Measurements from ENCODE around the gene NAALADL1. TPM values are rescaled to one million over a fixed set of nuclear protein-coding genes. Genes with fewer than 3 reads are reported as not detected.

NAALADL1 gene
- total RNA-seq, 1 experiment from 2014 or later, result 1.4 TPM

DNA sequence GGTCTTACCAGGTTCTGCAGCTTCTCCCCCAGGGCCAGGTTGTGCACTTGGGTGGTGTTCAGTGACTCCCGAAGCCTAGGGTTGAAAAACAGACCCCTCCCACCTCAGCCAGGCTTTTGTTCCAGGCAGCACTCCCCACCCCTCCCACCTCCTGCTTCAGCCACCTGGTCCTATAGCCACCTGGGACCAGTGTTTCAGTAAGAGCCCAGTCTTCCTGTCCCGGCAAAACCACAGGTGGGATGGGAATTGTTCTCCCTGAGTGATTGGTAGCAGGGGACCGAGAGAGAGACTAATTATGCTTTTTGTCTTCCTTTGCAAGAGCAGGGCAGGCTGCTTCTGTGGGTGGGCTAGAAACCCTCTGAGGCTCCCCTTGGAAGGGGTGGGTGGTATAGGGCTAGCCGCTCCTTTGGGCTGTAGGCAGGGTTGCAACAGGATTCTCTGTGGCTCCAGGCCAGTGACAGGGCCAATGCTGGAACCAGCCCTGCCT is 8.5 kb upstream of the NAALADL1 start:
- DNase-seq, result peak; percentile 92
- H3K4me3 ChIP-seq (ENCODE audit: insufficient read depth, low read depth, low read length), result no peak overlapping the region

DNA sequence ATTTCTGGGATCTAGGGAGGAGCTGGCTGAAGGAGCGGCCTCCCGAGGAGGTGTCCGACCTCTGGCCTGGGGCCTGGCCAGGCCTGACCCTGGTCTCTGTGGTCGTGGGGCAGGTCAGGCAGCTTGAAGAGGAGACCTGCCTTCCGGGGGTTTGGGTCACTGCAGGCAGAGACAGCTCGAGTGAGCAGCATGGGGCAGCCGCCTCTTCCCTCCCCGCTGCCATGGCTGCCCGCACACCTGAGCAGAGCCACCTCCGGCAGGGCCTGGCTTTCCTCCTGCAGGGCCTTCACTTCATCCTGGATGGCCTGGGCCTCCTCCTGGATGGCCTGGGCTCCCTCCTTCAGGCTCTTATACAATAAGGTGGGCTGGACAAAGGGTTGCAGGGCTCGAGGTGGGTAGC is 8.0 kb upstream of the NAALADL1 start:
- DNase-seq, result peak; percentile 74
- Histone ChIP-seq H3K4me3 (ENCODE audit: insufficient read depth, low read depth, low read length) (no peak overlapping the region), H3K36me3 (replicated peaks; ENCODE audit: control insufficient read depth, insufficient read depth, low read length) (no peaks in the 10 kb centered on the region), H3K27me3 (ENCODE audit: control insufficient read depth, insufficient read depth, low read length) (no peaks in the 10 kb centered on the region)

More for the DNA sequence above, 8.5 kb upstream of the NAALADL1 start:
- H3K36me3 ChIP-seq (replicated peaks; ENCODE audit: control insufficient read depth, insufficient read depth, low read length), result no peaks in the 10 kb centered on the region
- H3K27me3 ChIP-seq (ENCODE audit: control insufficient read depth, insufficient read depth, low read length), result no peaks in the 10 kb centered on the region

DNA sequence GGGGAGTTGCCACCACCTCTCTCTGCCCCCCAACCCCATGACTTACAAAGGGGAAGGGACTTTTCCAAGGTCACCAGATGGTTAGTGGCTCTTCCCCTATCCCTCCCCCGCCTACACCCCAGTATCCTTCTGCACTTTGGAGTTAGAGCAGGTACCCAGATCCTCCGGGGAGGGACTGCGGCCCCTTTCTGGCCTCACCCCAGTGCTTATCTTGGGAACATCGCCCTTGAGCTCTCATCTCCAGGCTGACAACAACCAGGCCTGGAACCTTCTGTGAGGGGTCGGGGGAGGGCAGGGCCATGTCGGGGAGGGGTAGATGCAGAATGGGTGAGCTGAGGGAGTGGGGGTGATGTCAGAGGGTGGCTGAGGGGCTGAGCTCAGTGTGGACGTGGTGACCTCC is 7.5 kb upstream of the NAALADL1 start:
- Histone ChIP-seq H3K27me3 (ENCODE audit: control insufficient read depth, insufficient read depth, low read length) (no peaks in the 10 kb centered on the region), H3K36me3 (replicated peaks; ENCODE audit: control insufficient read depth, insufficient read depth, low read length) (no peaks in the 10 kb centered on the region), H3K4me3 (ENCODE audit: insufficient read depth, low read depth, low read length) (no peak overlapping the region)
- no peak for DNase-seq

DNA sequence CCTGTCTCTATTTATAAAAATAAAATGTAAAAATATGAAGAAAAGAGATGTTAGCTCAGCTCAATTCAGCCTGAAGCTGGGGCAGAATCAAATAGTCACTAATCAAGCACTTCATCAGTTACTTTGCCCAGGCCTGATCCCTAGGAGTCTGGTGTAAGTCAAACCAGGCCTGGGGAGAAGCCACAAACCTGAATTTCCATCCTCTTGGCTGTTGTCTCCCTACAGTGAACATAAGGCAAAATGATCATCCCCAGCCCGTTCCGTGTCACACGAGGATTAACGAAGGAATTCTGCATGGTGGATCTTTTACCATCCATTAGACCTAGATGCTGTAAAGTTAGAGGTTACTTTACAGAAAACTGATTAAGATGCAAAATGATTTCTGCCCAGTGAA is 6.5 kb upstream of the NAALADL1 start:
- Histone ChIP-seq H3K36me3 (replicated peaks; ENCODE audit: control insufficient read depth, insufficient read depth, low read length) (no peaks in the 10 kb centered on the region), H3K27me3 (ENCODE audit: control insufficient read depth, insufficient read depth, low read length) (no peaks in the 10 kb centered on the region), H3K4me3 (ENCODE audit: insufficient read depth, low read depth, low read length) (no peak overlapping the region)
- no peak for DNase-seq

DNA sequence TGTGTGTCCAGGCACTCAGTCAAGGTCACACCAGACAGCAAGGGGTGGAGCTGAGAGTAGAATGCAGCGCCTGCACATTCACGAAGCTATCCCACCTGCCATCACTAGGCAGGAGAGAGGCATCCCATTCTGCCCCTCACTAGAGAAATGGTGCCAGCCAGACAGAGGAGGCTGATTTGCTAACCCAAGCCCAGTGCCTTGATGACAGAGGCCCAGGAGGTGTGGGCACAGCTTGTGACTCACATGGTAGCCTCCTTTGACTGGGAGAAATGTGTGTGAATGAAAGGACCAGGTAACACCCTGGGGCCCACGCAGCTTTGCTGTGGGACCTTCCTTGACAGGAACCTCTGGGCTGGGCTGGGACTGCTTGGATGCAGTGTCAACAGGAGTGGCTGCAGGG is 5.2 kb upstream of the NAALADL1 start:
- Histone ChIP-seq H3K36me3 (replicated peaks; ENCODE audit: control insufficient read depth, insufficient read depth, low read length) (no peaks in the 10 kb centered on the region), H3K4me3 (ENCODE audit: insufficient read depth, low read depth, low read length) (no peak overlapping the region), H3K27me3 (ENCODE audit: control insufficient read depth, insufficient read depth, low read length) (no peaks in the 10 kb centered on the region)
- no peak for DNase-seq

DNA sequence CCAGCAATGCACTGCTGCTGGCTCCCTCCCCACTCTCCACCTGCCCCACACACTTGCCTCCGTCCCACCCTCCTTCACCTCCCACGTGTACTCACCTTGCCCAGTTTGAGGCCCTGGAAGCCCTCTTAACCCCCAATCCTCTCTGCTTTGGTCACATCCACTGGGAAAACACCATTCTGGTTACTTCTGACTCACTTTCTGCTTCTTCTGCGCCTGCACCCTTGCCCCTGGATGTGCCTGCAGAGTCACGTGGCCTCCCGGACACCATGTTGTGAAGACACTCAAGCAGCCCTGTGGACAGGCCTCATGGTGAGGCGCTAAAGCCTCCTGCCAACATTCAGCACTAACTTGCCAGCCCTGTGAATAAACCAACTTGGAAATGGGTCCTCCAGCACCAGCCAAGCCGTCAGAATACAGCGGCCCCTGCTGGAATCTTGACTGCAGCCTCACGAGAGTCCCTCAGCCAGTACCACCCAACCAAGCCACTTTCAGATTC is 2.6 kb upstream of the NAALADL1 start:
- H3K27me3 ChIP-seq (ENCODE audit: control insufficient read depth, insufficient read depth, low read length), result no peaks in the 10 kb centered on the region
- peak; percentile 87 for DNase-seq
- no peaks in the 10 kb centered on the region for H3K36me3 ChIP-seq (replicated peaks; ENCODE audit: control insufficient read depth, insufficient read depth, low read length)
- H3K4me3 ChIP-seq (ENCODE audit: insufficient read depth, low read depth, low read length), result no peak overlapping the region

DNA sequence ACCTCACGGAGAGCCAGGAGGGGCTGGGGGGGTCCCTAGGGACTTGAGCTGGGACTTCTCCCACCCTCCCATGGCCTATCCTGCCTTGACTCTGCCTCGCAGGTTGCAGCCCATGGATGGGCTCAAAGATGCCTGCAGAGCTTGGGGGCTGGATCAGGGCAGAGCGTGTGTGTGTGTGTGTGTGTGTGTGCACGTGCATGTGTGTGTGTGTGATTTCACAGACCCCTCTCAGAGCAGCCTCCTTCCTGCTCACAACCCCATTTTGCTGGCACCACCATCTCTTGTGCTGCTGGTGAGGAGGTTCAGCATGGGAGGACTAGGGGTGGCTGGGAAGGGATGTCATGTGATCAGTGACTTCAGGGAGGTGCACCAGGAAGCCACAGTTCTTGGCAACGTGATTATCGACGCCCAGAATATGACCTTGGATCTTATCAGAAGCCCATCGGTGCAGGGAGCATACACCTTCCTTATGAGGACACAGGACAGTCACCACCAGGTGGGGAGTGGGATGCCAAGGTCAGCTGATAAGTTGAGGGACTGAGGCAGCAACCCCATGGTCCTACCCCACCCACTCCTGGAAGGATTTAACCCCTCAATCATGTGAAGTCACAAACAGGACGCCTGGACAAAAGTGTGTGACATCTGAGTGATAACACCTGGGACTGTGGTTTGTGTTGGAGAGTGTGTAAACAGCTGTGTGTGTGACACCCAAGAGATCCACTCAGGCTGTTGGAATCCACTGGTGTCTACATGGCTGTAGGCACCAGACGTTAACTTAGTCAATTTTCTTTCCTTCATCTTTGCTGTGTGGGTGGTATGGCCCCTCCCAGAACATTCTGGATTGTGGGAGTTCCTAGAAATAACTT is 1.8 kb upstream of the NAALADL1 start:
- H3K4me3 ChIP-seq (ENCODE audit: insufficient read depth, low read depth, low read length), result no peak overlapping the region
- no peaks in the 10 kb centered on the region for H3K27me3 ChIP-seq (ENCODE audit: control insufficient read depth, insufficient read depth, low read length)
- no peak for DNase-seq
- no peaks in the 10 kb centered on the region for H3K36me3 ChIP-seq (replicated peaks; ENCODE audit: control insufficient read depth, insufficient read depth, low read length)

DNA sequence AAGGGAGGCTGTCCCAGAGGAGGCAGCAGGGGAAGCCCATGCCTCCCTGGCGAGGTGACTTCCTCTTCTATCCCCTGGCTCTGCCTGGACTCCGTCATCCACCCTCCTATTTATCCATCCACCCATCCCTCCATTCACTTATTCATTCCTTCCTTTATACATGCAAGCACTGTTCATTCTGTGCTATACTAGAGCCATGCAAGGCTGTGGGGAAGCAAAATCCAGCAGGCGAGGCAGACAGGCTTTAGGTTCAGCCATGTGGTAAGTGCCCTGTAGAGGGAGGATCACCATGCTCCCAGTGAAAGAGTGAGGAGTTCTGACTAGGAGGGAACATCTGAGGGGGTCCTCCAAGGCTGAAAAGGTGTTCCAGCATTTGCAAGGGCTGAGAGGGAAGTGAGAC is 1.2 kb upstream of the NAALADL1 start:
- Histone ChIP-seq H3K4me3 (ENCODE audit: insufficient read depth, low read depth, low read length) (no peak overlapping the region), H3K36me3 (replicated peaks; ENCODE audit: control insufficient read depth, insufficient read depth, low read length) (no peaks in the 10 kb centered on the region), H3K27me3 (ENCODE audit: control insufficient read depth, insufficient read depth, low read length) (no peaks in the 10 kb centered on the region)
- no peak for DNase-seq

DNA sequence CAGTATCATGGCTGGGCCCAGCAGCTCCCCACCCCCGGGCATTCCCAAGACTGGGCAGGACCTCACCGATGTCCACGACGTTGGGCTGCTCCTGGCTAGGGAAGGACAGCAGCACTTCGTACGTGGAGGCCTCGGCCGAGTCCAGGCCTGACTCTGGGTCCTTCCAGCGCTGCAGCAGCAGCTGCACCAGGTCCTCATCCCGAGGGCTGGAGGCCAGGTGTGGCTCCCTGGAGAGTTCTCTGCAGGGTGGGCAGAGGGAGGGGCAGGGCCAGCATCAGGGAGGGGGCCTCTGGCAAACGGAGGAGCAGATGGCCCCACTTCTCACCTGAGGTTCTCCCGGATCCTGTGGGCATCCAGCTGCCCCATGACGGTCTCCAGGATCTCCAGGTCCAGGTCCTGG is 341 bp downstream of the NAALADL1 start:
- no peaks in the 10 kb centered on the region for H3K27me3 ChIP-seq (ENCODE audit: control insufficient read depth, insufficient read depth, low read length)
- no peak for DNase-seq
- H3K4me3 ChIP-seq (ENCODE audit: insufficient read depth, low read depth, low read length), result no peak overlapping the region
- H3K36me3 ChIP-seq (replicated peaks; ENCODE audit: control insufficient read depth, insufficient read depth, low read length), result no peaks in the 10 kb centered on the region

DNA sequence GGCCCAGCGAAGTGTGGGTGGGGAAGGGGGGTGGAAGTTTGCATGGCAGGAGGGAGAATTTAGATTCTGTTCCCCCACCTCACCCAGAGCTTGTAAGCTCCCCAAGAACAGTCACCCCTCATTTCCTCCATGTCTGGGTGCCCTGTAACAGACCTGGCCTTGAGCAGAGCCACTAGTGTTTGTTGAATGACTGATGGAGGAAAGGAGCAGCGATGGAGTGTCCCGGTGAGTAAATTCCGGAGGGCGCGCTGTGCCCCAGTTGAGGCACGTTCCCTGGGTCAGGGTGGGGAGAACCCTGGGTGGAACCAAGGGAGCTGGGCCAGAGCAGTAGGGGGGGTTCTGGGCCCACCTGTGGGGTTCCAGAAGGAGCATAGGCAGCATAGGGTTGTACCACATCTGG is 827 bp downstream of the NAALADL1 start:
- Histone ChIP-seq H3K27me3 (ENCODE audit: control insufficient read depth, insufficient read depth, low read length) (no peaks in the 10 kb centered on the region), H3K4me3 (ENCODE audit: insufficient read depth, low read depth, low read length) (no peak overlapping the region), H3K36me3 (replicated peaks; ENCODE audit: control insufficient read depth, insufficient read depth, low read length) (no peaks in the 10 kb centered on the region)
- no peak for DNase-seq

DNA sequence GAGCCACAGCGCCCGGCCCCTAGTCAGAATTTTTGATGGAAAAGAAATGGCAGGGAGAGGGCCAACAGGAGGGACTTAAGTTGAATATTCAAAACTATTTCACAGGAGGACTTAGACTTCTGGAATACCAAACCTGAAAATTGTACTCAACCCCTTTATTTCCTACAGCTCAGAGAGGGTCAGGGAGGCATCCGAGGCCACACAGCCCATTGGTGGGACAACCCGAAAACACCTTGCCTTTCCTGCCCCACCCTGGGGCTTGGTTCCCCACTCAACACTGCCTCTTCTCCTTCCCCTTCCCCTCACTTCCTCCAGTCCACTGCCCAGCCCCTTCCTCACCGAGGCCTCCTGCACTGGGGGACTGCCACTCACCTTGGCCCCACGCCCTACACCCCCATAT is 1.4 kb downstream of the NAALADL1 start:
- no peaks in the 10 kb centered on the region for H3K27me3 ChIP-seq (ENCODE audit: control insufficient read depth, insufficient read depth, low read length)
- no peak for DNase-seq
- no peak overlapping the region for H3K4me3 ChIP-seq (ENCODE audit: insufficient read depth, low read depth, low read length)
- no peaks in the 10 kb centered on the region for H3K36me3 ChIP-seq (replicated peaks; ENCODE audit: control insufficient read depth, insufficient read depth, low read length)

DNA sequence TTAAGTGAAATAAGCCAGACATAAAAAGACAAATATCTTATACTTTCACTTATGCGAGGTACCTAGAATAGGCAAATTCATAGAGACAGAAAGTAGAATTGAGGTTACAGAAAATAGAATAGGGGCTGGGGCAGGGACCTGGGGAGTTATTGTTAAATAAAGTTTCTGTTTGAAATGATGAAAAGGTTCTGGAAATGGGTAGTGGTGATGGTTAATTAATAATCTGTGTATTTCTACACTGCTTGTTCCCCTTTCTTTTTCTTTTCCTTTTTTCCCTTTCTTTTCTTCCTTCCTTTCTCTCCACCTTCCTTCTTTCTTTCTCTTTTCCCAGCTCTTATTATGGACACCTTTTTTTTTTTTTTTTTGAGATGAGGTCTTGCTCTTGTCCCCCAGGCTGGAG is 2.8 kb downstream of the NAALADL1 start:
- no peaks in the 10 kb centered on the region for H3K27me3 ChIP-seq (ENCODE audit: control insufficient read depth, insufficient read depth, low read length)
- H3K36me3 ChIP-seq (replicated peaks; ENCODE audit: control insufficient read depth, insufficient read depth, low read length), result no peaks in the 10 kb centered on the region
- no peak overlapping the region for H3K4me3 ChIP-seq (ENCODE audit: insufficient read depth, low read depth, low read length)
- no peak for DNase-seq

DNA sequence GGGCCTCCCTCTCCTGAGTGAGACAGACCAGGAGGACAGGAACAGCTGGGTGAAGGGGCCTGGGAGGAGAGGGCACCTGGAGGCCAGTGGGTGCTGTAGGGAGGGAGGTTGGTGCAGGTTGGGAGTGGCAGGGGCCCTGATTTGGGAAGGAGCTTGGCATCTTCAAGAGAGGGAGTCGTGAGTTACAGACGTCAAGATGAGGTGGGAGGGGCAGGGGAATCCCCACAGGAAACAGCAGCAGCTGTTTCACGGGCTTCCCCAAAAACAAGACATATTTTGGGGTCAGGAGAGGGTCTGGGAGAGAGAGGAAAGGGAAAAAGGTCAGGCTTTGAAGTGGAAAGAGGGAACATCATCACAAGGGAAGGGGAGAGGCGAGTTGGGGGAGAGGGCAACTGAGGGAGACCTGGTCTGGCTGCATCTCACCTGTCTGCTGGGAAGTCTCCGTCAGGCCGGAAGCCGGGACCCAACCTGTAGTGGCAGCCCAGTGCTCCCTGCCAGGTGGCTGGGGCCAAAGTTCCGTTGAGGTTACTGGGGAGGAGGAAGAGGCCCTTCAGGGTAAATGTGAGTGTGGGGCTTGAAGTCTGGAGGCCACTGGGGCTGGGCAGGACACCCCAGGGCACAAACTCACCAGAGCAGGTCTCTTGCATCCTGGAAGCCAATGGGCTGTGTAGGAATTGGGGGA is 4.4 kb downstream of the NAALADL1 start:
- Histone ChIP-seq H3K4me3 (ENCODE audit: insufficient read depth, low read depth, low read length) (no peak overlapping the region), H3K36me3 (replicated peaks; ENCODE audit: control insufficient read depth, insufficient read depth, low read length) (no peaks in the 10 kb centered on the region), H3K27me3 (ENCODE audit: control insufficient read depth, insufficient read depth, low read length) (no peaks in the 10 kb centered on the region)
- DNase-seq, result no peak

DNA sequence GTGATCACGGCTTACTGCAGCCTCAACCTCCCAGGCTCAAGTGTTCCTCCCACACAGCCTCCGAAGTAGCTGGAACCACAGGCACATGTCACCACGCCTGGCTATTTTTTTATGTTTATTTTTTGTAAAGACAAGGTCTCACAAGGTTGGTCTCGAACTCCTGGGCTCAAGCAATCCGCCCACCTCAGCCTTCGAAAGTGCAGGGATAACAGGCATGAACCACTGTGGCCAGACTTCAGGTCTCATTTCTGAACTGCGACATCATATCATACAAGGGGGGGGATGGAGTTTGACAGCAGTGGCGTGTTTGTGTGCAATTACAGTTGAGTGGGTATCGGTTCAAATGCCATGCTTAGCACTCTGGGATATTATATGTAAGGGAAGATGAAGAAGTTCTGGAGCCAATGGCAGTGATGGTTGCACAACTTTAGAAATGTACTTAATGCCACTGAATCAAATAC is 6.9 kb downstream of the NAALADL1 start:
- H3K27me3 ChIP-seq (ENCODE audit: control insufficient read depth, insufficient read depth, low read length), result no peaks in the 10 kb centered on the region; the same call in 1 of the 2 replicates
- no peak overlapping the region for H3K4me3 ChIP-seq (ENCODE audit: insufficient read depth, low read depth, low read length)
- no peak for DNase-seq
- H3K36me3 ChIP-seq (replicated peaks; ENCODE audit: control insufficient read depth, insufficient read depth, low read length), result no peaks in the 10 kb centered on the region
